Neutrophil (primary cell): Measurements from ENCODE around the gene G2E3.
"Not testable (repeated sequence)": the region's sequence is repeated elsewhere in the genome, so short reads cannot be mapped to it uniquely, and the experiment has no call there.

Source experiments
- H3K27ac ChIP-seq: fragments of 200-600 bp; sonication (generic); 2 replicates; pipeline ENCODE4 v1.5.1; 2016; ENCODE audit warnings: mild to moderate bottlenecking, moderate library complexity
- H3K27me3 ChIP-seq: fragments of 200-600 bp; sonication (generic); 2 replicates; pipeline ENCODE4 v1.6.0; 2016; ENCODE audit warnings: mild to moderate bottlenecking
- H3K36me3 ChIP-seq: fragments of 200-600 bp; sonication (generic); 2 replicates; pipeline ENCODE4 v1.5.1; 2017
- H3K4me1 ChIP-seq, 2 experiments: fragments of 200-600 bp in 1 of 2; sonication (generic) in 1 of 2; 1 replicate in 1 of 2; 2 replicates in 1 of 2; pipeline versions ENCODE4 v1.5.1 to v1.6.1; 2013 to 2016; ENCODE audit warnings: low read depth in 1 of 2, low read length in 1 of 2, mild to moderate bottlenecking in 1 of 2, moderate library complexity in 1 of 2; ENCODE audit not compliant: control insufficient read depth in 1 of 2, insufficient read depth in 1 of 2
- H3K4me3 ChIP-seq, 2 experiments: fragments of 200-600 bp in 1 of 2; sonication (generic) in 1 of 2; 1 replicate in 1 of 2; 2 replicates in 1 of 2; pipeline ENCODE4 v1.5.1; 2013 to 2016; ENCODE audit warnings: low read depth in 1 of 2, low read length in 1 of 2, mild to moderate bottlenecking in 1 of 2, moderate library complexity in 1 of 2
- H3K9me3 ChIP-seq: fragments of 200-600 bp; sonication (generic); 2 replicates; pipeline ENCODE4 v1.5.1; 2016
- TF ChIP-seq, protein P1 (sequence below): fragments of 200-600 bp; sonication (generic); IDR thresholded peaks from 2 replicates; pipeline ENCODE4 v1.5.1; 2016; ENCODE audit warnings: antibody characterized with exemption

G2E3 gene

DNA sequence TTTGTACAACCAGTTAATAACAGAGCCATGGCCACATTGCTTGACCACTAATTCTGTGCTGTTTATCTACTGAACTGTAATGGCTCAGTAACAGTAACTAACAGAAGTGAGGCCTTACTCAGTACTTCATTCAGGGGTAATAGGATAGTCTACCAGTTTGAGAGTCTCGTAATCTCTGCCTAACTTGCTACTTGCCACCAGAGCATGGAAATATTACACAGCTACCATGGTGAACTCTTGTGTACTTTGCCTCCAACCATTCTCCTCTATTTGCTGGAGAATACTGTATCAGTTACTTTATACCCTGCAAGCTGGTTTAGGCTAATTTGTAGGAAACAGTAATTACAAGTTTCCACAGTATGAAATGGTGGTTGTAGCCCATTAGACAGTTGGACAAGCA is 73.8 kb downstream of the G2E3 start:
- no peaks in the 10 kb centered on the region for H3K27me3 ChIP-seq
- peaks cover 43% of the 10 kb centered on the region for H3K36me3 ChIP-seq
- no peaks in the 10 kb centered on the region for H3K9me3 ChIP-seq
- TF ChIP-seq, protein P1, sequence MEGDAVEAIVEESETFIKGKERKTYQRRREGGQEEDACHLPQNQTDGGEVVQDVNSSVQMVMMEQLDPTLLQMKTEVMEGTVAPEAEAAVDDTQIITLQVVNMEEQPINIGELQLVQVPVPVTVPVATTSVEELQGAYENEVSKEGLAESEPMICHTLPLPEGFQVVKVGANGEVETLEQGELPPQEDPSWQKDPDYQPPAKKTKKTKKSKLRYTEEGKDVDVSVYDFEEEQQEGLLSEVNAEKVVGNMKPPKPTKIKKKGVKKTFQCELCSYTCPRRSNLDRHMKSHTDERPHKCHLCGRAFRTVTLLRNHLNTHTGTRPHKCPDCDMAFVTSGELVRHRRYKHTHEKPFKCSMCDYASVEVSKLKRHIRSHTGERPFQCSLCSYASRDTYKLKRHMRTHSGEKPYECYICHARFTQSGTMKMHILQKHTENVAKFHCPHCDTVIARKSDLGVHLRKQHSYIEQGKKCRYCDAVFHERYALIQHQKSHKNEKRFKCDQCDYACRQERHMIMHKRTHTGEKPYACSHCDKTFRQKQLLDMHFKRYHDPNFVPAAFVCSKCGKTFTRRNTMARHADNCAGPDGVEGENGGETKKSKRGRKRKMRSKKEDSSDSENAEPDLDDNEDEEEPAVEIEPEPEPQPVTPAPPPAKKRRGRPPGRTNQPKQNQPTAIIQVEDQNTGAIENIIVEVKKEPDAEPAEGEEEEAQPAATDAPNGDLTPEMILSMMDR = no peak
- no peak overlapping the region for H3K27ac ChIP-seq
- H3K4me3 ChIP-seq = no peak overlapping the region
- no peaks in the 10 kb centered on the region for H3K4me1 ChIP-seq

DNA sequence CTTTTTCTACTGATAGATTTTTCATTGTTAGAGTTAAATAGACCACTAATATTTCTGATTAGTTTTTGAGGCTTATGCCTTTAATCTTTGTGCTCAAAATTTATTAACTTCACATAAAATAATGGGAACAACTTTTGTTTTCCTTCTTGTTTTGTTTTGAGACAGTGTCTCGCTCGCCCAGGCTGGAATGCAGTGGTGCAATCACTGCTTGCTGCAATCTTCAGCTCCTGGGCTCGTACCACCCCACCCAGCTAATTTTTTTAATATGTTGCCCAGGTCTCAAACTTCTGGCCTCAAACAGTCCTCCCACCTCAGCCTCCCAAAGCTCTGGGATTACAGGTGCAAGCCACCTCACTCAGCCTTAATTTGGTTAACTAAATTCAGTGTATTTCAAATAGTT is 80.0 kb downstream of the G2E3 start:
- Histone ChIP-seq H3K36me3 (peaks cover 51% of the 10 kb centered on the region), H3K4me3 (no peak overlapping the region), H3K4me1 (peaks cover 0 to 7% of the 10 kb centered on the region in 2 experiments), H3K27ac (no peak overlapping the region), H3K27me3 (no peaks in the 10 kb centered on the region), H3K9me3 (no peaks in the 10 kb centered on the region)
- TF ChIP-seq, protein P1 = no peak

DNA sequence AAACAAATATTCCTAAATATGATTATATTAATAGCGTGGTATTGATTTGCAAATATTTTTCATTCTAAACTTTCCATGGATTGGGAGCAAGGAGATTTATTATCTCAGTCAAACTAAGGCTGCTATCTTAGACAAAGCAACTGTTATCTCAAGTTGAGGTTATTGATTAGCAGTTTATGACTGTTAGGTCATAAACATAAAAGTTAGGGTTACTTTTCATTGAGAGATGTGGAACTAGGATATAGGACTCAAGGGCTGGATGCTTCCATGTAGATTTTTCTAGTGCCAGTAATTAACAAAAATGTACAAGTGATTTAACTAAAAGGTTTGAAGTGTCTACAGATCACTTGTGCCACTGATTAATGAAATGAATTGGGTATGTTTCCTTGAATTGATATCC is 82.2 kb downstream of the G2E3 start:
- Histone ChIP-seq H3K9me3 (no peaks in the 10 kb centered on the region), H3K36me3 (peaks cover 44% of the 10 kb centered on the region), H3K27me3 (no peaks in the 10 kb centered on the region), H3K27ac (no peak overlapping the region), H3K4me1 (peaks cover 0 to 7% of the 10 kb centered on the region in 2 experiments), H3K4me3 (no peak overlapping the region)
- TF ChIP-seq, protein P1 = no peak

DNA sequence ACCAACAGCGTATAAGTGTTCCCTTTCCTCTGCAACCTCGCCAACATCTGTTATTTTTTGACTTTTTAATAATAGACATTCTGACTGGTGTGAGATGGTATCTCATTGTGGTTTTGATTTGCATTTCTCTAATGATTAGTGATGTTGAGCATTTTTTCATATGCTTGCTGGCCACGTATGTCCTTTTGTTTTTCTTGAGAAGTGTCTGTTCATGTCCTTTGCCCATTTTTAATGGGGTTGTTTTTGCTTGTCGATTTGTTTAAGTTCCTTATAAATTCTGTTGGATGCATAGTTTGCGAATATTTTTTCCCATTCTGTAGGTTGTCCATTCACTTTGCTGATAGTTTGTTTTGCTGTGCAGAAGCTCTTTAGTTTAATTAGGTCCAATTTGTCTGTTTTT is 85.5 kb downstream of the G2E3 start:
- H3K4me3 ChIP-seq, H3K9me3 ChIP-seq, H3K27ac ChIP-seq, H3K27me3 ChIP-seq, H3K4me1 ChIP-seq: not testable (repeated sequence)
- peaks cover 51% of the 10 kb centered on the region for H3K36me3 ChIP-seq

DNA sequence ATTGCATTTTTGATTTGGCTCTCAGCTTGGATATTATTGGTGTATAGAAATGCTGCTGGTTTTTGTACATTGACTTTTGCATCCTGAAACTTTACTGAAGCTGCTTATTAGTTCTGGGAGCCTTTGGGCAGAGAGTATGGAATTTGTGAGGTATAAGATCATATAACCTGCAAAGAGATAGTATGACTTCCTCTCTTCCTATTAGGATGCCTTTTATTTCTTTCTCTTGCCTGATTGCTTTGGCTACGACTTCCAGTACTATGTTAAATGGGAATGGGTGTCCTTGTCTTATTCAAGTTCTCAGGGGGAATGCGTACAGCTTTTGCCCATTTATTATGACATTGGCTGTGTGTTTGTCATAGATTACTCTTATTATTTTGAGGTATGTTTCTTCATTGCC is 86.6 kb downstream of the G2E3 start:
- Histone ChIP-seq H3K4me3 (no peak overlapping the region), H3K9me3 (no peaks in the 10 kb centered on the region), H3K36me3 (peaks cover 53% of the 10 kb centered on the region), H3K27me3 (no peaks in the 10 kb centered on the region), H3K27ac (no peak overlapping the region), H3K4me1 (no peaks in the 10 kb centered on the region)
- TF ChIP-seq, protein P1 = no peak

DNA sequence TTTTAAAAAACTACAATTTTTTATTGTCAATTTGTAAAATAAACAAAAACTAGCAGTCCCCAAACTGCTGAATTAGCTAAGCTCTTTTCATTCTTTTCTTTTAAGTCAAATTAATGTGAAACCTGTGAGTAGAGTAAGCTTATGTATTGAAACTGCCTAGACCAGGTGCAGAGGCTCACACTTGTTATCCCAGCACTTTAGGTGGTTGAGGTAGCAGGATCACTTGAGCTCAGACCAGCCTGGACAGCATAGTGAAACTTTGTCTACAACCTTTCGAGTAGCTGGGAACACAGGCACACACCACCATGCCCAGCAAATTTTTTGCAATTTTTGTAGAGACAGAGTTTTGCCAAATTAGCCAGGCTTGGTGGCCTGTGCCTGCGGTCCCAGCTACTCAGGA is 89.5 kb downstream of the G2E3 start:
- Histone ChIP-seq H3K4me1 (no peaks in the 10 kb centered on the region), H3K9me3 (no peaks in the 10 kb centered on the region), H3K36me3 (peaks cover 62% of the 10 kb centered on the region), H3K27me3 (no peaks in the 10 kb centered on the region), H3K4me3 (no peak overlapping the region), H3K27ac (no peak overlapping the region)
- TF ChIP-seq, protein P1 = no peak
